Trophoblast cell (in vitro differentiated cells and primary cell): Measurements from ENCODE around the gene KRT1.

ENCODE experiments used
- DNase-seq, 2 donors: peaks; one replicate each; pipeline ENCODE4 v3.0.0-alpha.2; 2016
- H2AFZ ChIP-seq: 2 replicates; pipeline ENCODE4 v1.6.1; 2013; ENCODE audit warnings: low read length, moderate library complexity, mild to moderate bottlenecking; ENCODE audit not compliant: insufficient read depth, poor library complexity
- H2AK5ac ChIP-seq: 2 replicates; pipeline ENCODE4 v1.6.1; 2013; ENCODE audit warnings: mild to moderate bottlenecking, low read length
- H2BK120ac ChIP-seq: 2 replicates; pipeline ENCODE4 v1.6.1; 2013; ENCODE audit warnings: low read length, mild to moderate bottlenecking, moderate library complexity; ENCODE audit not compliant: insufficient read depth, poor library complexity
- H2BK12ac ChIP-seq: 2 replicates; pipeline ENCODE4 v1.6.1; 2013; ENCODE audit warnings: mild to moderate bottlenecking, low read length, moderate library complexity
- H2BK5ac ChIP-seq: 2 replicates; pipeline ENCODE4 v1.6.1; 2013; ENCODE audit warnings: low read length, low read depth, moderate library complexity, mild to moderate bottlenecking; ENCODE audit not compliant: poor library complexity
- H3K14ac ChIP-seq: 2 replicates; pipeline ENCODE4 v1.6.1; 2013; ENCODE audit warnings: mild to moderate bottlenecking, low read length
- H3K18ac ChIP-seq: 2 replicates; pipeline ENCODE4 v1.6.1; 2013; ENCODE audit warnings: mild to moderate bottlenecking, low read length
- H3K23ac ChIP-seq: 2 replicates; pipeline ENCODE4 v1.6.1; 2013; ENCODE audit warnings: low read length
- H3K27ac ChIP-seq: 2 replicates; pipeline ENCODE4 v1.5.1; 2013; ENCODE audit warnings: low read depth, mild to moderate bottlenecking, inconsistent platforms, low read length, moderate library complexity
- H3K27me3 ChIP-seq: 2 replicates; pipeline ENCODE4 v1.6.1; 2013; ENCODE audit warnings: inconsistent platforms, mild to moderate bottlenecking, low read length, moderate library complexity; ENCODE audit not compliant: insufficient read depth
- H3K36me3 ChIP-seq, 2 experiments: 1 replicate in 1 of 2; 2 replicates in 1 of 2; pipeline ENCODE4 v1.6.1; 2013; ENCODE audit warnings: low read length in 2 of 2, mild to moderate bottlenecking in 2 of 2, moderate library complexity in 1 of 2; ENCODE audit not compliant: insufficient read depth in 2 of 2, control insufficient read depth in 1 of 2
- H3K4ac ChIP-seq: 2 replicates; pipeline ENCODE4 v1.6.1; 2013; ENCODE audit warnings: low read depth, mild to moderate bottlenecking, low read length, moderate library complexity
- H3K4me1 ChIP-seq, 2 experiments: 1 replicate in 1 of 2; 2 replicates in 1 of 2; pipeline ENCODE4 v1.6.1; 2013; ENCODE audit warnings: low read length in 2 of 2, mild to moderate bottlenecking in 2 of 2, moderate library complexity in 1 of 2; ENCODE audit not compliant: insufficient read depth in 2 of 2, control insufficient read depth in 1 of 2
- H3K4me2 ChIP-seq: 2 replicates; pipeline ENCODE4 v1.6.1; 2013; ENCODE audit warnings: inconsistent platforms, mild to moderate bottlenecking, low read length, moderate library complexity
- H3K4me3 ChIP-seq: 2 replicates; pipeline ENCODE4 v1.5.1; 2013; ENCODE audit warnings: mild to moderate bottlenecking, low read depth, low read length, inconsistent platforms
- H3K79me1 ChIP-seq: one replicate; pipeline ENCODE4 v1.6.1; 2013; ENCODE audit warnings: low read length
- H3K79me2 ChIP-seq: 2 replicates; pipeline ENCODE4 v1.6.1; 2013; ENCODE audit warnings: low read length, mild to moderate bottlenecking; ENCODE audit not compliant: control insufficient read depth, insufficient read depth, poor library complexity
- H3K9ac ChIP-seq: 2 replicates; pipeline ENCODE4 v1.6.1; 2013; ENCODE audit warnings: mild to moderate bottlenecking, low read length
- H3K9me3 ChIP-seq: 2 replicates; pipeline ENCODE4 v1.6.1; 2013; ENCODE audit warnings: low read depth, mild to moderate bottlenecking, control low read depth, inconsistent platforms, low read length; ENCODE audit not compliant: insufficient read depth
- H4K12ac ChIP-seq: 2 replicates; pipeline ENCODE4 v1.6.1; 2013; ENCODE audit warnings: low read depth, mild to moderate bottlenecking, low read length, moderate library complexity
- H4K8ac ChIP-seq: 2 replicates; pipeline ENCODE4 v1.6.1; 2013; ENCODE audit warnings: low read depth, mild to moderate bottlenecking, low read length, moderate library complexity
- H4K91ac ChIP-seq: one replicate; pipeline ENCODE4 v1.6.1; 2013; ENCODE audit warnings: low read depth, mild to moderate bottlenecking, low read length, moderate library complexity
- WGBS: extraction: QIAGEN DNeasy Blood & Tissue Kit; methylation state at CpG from one replicate; pipeline ENCODE4 v1.1.7; 2013; ENCODE audit warnings: missing lambda C conversion rate; ENCODE audit not compliant: insufficient read length, insufficient coverage; ENCODE audit errors: extremely low coverage; 5-methylcytosine and 5-hydroxymethylcytosine counted together

The KRT1 gene

DNA sequence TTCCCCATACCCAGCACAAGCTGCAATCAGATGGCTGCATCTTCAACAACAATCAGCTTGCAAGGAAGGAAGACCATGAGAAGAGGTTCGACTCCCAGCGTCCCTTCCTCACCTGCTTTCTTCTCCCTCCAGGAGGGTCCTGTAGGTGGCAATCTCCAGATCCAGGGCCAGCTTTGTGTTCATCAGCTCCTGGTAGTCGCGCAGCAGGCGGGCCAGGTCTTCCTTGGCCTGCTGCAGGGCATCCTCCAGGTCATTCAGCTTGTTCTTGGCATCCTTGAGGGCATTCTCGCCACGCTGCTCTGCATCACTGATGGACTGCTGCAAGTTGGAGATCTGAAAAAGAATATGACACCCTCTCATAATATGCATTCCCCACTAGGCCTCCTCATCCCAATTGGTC lies 4.0 kb downstream of the KRT1 start:
- H3K18ac ChIP-seq, result no peak overlapping the region
- no peak overlapping the region for H4K12ac ChIP-seq
- H3K4me1 ChIP-seq, result peaks cover 12 to 19% of the 10 kb centered on the region in 2 experiments
- H3K27ac ChIP-seq, result no peak overlapping the region
- H3K14ac ChIP-seq, result no peak overlapping the region
- H4K91ac ChIP-seq, result no peak overlapping the region
- peaks cover 4% of the 10 kb centered on the region for H3K27me3 ChIP-seq
- H2AFZ ChIP-seq, result no peak overlapping the region
- WGBS, result no CpG with 5 or more reads among the region's 7 CpGs
- no peak overlapping the region for H3K4me3 ChIP-seq
- peaks cover 4% of the 10 kb centered on the region for H3K79me1 ChIP-seq
- no peak overlapping the region for H3K4me2 ChIP-seq
- no peak overlapping the region for H2BK12ac ChIP-seq
- peaks cover 5% of the 10 kb centered on the region for H3K9me3 ChIP-seq
- no peak overlapping the region for H3K23ac ChIP-seq
- H4K8ac ChIP-seq, result no peak overlapping the region
- H3K4ac ChIP-seq, result no peak overlapping the region
- no peak overlapping the region for H3K9ac ChIP-seq
- no peak overlapping the region for H2BK120ac ChIP-seq
- H3K36me3 ChIP-seq, result no peaks in the 10 kb centered on the region
- H2AK5ac ChIP-seq, result no peak overlapping the region
- no peak for DNase-seq
- no peak overlapping the region for H2BK5ac ChIP-seq
- no peaks in the 10 kb centered on the region for H3K79me2 ChIP-seq

GRCh38 chr12:52675301-52675701 lies 4.9 kb downstream of the KRT1 start:
- Histone ChIP-seq H3K18ac (no peak overlapping the region), H4K91ac (no peak overlapping the region)
- no CpG with 5 or more reads among the region's 28 CpGs for WGBS

DNA sequence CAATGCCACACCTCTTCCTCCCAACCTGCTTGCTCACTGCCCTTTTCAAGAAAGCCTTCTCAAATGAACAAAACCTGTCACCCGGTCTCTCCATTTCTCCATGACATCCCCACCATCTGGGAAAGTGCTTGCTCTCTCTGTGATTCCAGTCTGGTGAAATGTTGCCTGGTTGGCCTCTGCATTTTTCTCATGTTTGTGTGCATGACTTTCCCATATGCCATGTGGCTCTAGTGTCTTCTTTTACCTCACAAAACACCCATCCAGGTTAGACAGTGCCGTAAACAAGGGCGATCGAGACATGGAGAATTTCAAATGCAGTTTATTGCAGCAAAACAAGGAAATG lies 5.8 kb downstream of the KRT1 start:
- no peak overlapping the region for H3K23ac ChIP-seq
- no peak overlapping the region for H3K4ac ChIP-seq
- no peak overlapping the region for H2AFZ ChIP-seq
- H3K4me3 ChIP-seq, result no peak overlapping the region
- no peaks in the 10 kb centered on the region for H3K36me3 ChIP-seq
- no peak overlapping the region for H2BK120ac ChIP-seq
- WGBS, result no CpG with 5 or more reads among the region's 4 CpGs
- H3K9ac ChIP-seq, result no peak overlapping the region
- no peak overlapping the region for H2BK12ac ChIP-seq
- H3K79me1 ChIP-seq, result peaks cover 4% of the 10 kb centered on the region
- H2AK5ac ChIP-seq, result no peak overlapping the region
- H4K8ac ChIP-seq, result no peak overlapping the region
- no peaks in the 10 kb centered on the region for H3K79me2 ChIP-seq
- H3K4me1 ChIP-seq, result peaks cover 14 to 24% of the 10 kb centered on the region in 2 experiments
- H3K18ac ChIP-seq, result no peak overlapping the region
- no peak overlapping the region for H3K27ac ChIP-seq
- no peak overlapping the region for H2BK5ac ChIP-seq
- H3K4me2 ChIP-seq, result no peak overlapping the region
- no peak overlapping the region for H4K91ac ChIP-seq
- no peak overlapping the region for H4K12ac ChIP-seq
- no peak overlapping the region for H3K14ac ChIP-seq
- H3K9me3 ChIP-seq, result peaks cover 2% of the 10 kb centered on the region
- peak; percentile 85 to 93 for DNase-seq
- H3K27me3 ChIP-seq, result peaks cover 4% of the 10 kb centered on the region

More at GRCh38 chr12:52675301-52675701, 4.9 kb downstream of the KRT1 start:
- Histone ChIP-seq H2AK5ac (peak overlapping the region; percentile 9), H3K9me3 (peaks cover 5% of the 10 kb centered on the region), H3K79me1 (peaks cover 4% of the 10 kb centered on the region), H3K27ac (no peak overlapping the region), H3K4me2 (no peak overlapping the region), H3K14ac (no peak overlapping the region), H3K4me1 (peaks cover 12 to 20% of the 10 kb centered on the region in 2 experiments), H3K27me3 (peaks cover 4% of the 10 kb centered on the region), H3K4ac (no peak overlapping the region), H3K79me2 (no peaks in the 10 kb centered on the region), H2AFZ (no peak overlapping the region), H4K12ac (no peak overlapping the region), H2BK5ac (no peak overlapping the region), H3K36me3 (no peaks in the 10 kb centered on the region), H3K9ac (no peak overlapping the region), H2BK12ac (no peak overlapping the region), H2BK120ac (peak overlapping the region; percentile 39), H3K23ac (no peak overlapping the region), H4K8ac (no peak overlapping the region), H3K4me3 (no peak overlapping the region)
- no peak for DNase-seq

- peaks cover 2% of the 10 kb centered on the region for H3K9me3 ChIP-seq
- H2BK5ac ChIP-seq, result no peak overlapping the region
- H3K4me3 ChIP-seq, result no peak overlapping the region
- H4K91ac ChIP-seq, result no peak overlapping the region
- H3K4me2 ChIP-seq, result no peak overlapping the region
- H3K4ac ChIP-seq, result no peak overlapping the region
- no peaks in the 10 kb centered on the region for H3K79me2 ChIP-seq
- H3K27ac ChIP-seq, result peak overlapping the region; percentile 12
- H3K9ac ChIP-seq, result no peak overlapping the region
- H4K8ac ChIP-seq, result no peak overlapping the region
- H3K14ac ChIP-seq, result no peak overlapping the region
- no peaks in the 10 kb centered on the region for H3K36me3 ChIP-seq
- H3K18ac ChIP-seq, result no peak overlapping the region
- H2AK5ac ChIP-seq, result no peak overlapping the region
- no CpG with 5 or more reads among the region's 3 CpGs for WGBS
- no peak overlapping the region for H3K23ac ChIP-seq
- H3K4me1 ChIP-seq, result peaks cover 14 to 26% of the 10 kb centered on the region in 2 experiments
- no peak overlapping the region for H2BK120ac ChIP-seq
- no peak overlapping the region for H2BK12ac ChIP-seq
- peaks cover 4% of the 10 kb centered on the region for H3K79me1 ChIP-seq
- no peak overlapping the region for H4K12ac ChIP-seq
- peaks cover 4% of the 10 kb centered on the region for H3K27me3 ChIP-seq
- peak; percentile 53 to 74 for DNase-seq
- H2AFZ ChIP-seq, result no peak overlapping the region
Observed at GRCh38 chr12:52673713-52674432, 6.3 kb downstream of the KRT1 start.
